Neutrophil (primary cell): ENCODE data around the gene ZP4.

Source experiments
- H3K27ac ChIP-seq: fragments of 200-600 bp; sonication (generic); 2 replicates; pipeline ENCODE4 v1.5.1; 2016; ENCODE audit warnings: mild to moderate bottlenecking, moderate library complexity
- H3K27me3 ChIP-seq: fragments of 200-600 bp; sonication (generic); 2 replicates; pipeline ENCODE4 v1.6.0; 2016; ENCODE audit warnings: mild to moderate bottlenecking
- H3K36me3 ChIP-seq: fragments of 200-600 bp; sonication (generic); 2 replicates; pipeline ENCODE4 v1.5.1; 2017
- H3K4me1 ChIP-seq, 2 experiments: fragments of 200-600 bp in 1 of 2; sonication (generic) in 1 of 2; 1 replicate in 1 of 2; 2 replicates in 1 of 2; pipeline versions ENCODE4 v1.5.1 to v1.6.1; 2013 to 2016; ENCODE audit warnings: low read depth in 1 of 2, low read length in 1 of 2, mild to moderate bottlenecking in 1 of 2, moderate library complexity in 1 of 2; ENCODE audit not compliant: control insufficient read depth in 1 of 2, insufficient read depth in 1 of 2
- H3K4me3 ChIP-seq, 2 experiments: fragments of 200-600 bp in 1 of 2; sonication (generic) in 1 of 2; 1 replicate in 1 of 2; 2 replicates in 1 of 2; pipeline ENCODE4 v1.5.1; 2013 to 2016; ENCODE audit warnings: low read depth in 1 of 2, low read length in 1 of 2, mild to moderate bottlenecking in 1 of 2, moderate library complexity in 1 of 2
- H3K9me3 ChIP-seq: fragments of 200-600 bp; sonication (generic); 2 replicates; pipeline ENCODE4 v1.5.1; 2016
- TF ChIP-seq, protein P1 (sequence below): fragments of 200-600 bp; sonication (generic); IDR thresholded peaks from 2 replicates; pipeline ENCODE4 v1.5.1; 2016; ENCODE audit warnings: antibody characterized with exemption

Gene ZP4

DNA sequence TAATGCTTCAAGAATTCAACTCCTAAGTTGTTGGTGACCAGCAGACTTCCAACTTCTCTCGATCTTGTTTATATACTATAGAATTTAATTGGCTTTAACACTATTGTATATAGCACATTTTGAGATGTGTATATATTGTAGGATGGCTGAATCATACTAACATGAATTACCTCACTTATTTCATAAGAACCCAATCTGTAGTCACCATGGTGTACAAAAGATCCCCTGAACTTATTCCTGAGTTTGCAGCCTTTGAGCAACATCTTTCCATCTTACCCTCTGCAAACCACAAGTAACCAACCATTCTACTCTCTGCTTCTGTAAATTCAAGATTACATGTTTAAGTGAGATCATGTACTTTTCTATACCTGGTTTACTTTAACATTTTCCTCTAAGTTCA lies 12.3 kb downstream of the ZP4 start:
- H3K4me1 ChIP-seq, result no peaks in the 10 kb centered on the region
- no peaks in the 10 kb centered on the region for H3K27me3 ChIP-seq
- H3K4me3 ChIP-seq, result no peak overlapping the region
- no peaks in the 10 kb centered on the region for H3K36me3 ChIP-seq
- H3K9me3 ChIP-seq, result no peaks in the 10 kb centered on the region
- no peak overlapping the region for H3K27ac ChIP-seq
- TF ChIP-seq, protein P1, sequence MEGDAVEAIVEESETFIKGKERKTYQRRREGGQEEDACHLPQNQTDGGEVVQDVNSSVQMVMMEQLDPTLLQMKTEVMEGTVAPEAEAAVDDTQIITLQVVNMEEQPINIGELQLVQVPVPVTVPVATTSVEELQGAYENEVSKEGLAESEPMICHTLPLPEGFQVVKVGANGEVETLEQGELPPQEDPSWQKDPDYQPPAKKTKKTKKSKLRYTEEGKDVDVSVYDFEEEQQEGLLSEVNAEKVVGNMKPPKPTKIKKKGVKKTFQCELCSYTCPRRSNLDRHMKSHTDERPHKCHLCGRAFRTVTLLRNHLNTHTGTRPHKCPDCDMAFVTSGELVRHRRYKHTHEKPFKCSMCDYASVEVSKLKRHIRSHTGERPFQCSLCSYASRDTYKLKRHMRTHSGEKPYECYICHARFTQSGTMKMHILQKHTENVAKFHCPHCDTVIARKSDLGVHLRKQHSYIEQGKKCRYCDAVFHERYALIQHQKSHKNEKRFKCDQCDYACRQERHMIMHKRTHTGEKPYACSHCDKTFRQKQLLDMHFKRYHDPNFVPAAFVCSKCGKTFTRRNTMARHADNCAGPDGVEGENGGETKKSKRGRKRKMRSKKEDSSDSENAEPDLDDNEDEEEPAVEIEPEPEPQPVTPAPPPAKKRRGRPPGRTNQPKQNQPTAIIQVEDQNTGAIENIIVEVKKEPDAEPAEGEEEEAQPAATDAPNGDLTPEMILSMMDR, result no peak

DNA sequence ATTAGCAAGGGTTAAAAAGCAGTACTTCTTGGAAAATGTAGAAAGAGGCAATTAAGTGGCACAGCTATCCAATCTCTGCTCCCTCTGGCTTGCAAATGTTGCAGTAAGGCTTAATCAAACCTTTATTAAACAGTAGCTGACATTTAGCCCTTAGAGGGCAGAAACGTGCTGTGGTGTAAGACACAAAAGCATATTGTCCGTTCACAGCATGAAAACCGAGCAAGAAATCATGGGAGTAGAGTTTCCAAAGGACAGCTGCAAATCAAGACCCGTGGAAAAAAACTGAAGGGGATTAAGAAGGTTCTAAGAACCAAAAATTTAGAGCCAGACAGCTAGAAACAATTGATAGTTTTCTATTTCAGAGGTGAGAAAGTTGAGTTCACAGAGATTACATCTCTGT lies 13.1 kb downstream of the ZP4 start:
- Histone ChIP-seq H3K36me3 (no peaks in the 10 kb centered on the region), H3K4me3 (no peak overlapping the region), H3K9me3 (no peaks in the 10 kb centered on the region), H3K4me1 (no peaks in the 10 kb centered on the region), H3K27ac (no peak overlapping the region), H3K27me3 (no peaks in the 10 kb centered on the region)
- TF ChIP-seq, protein P1, result no peak

DNA sequence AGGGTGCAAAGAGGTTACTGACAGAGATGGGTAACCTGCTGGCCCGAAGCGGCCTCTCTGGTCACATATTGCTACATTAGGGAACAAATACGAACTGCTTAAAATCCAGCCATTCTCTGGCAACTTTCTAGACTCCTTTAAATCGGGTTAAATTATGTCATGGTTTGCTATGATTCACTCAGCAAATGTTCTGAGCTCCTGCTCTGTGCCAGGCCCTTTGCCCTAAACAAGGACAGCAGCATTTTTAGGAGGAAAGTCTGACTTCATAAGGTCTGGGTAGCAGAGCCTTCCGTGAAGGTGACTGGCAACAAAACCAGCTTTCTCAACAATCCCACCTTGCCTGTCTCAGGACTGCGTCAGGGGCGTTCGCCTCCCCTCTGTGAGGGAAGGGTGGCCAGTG lies 15.4 kb downstream of the ZP4 start:
- H3K27ac ChIP-seq, result no peak overlapping the region
- TF ChIP-seq, protein P1, result no peak
- no peaks in the 10 kb centered on the region for H3K9me3 ChIP-seq
- no peaks in the 10 kb centered on the region for H3K4me1 ChIP-seq
- H3K4me3 ChIP-seq, result no peak overlapping the region
- H3K27me3 ChIP-seq, result no peaks in the 10 kb centered on the region
- no peaks in the 10 kb centered on the region for H3K36me3 ChIP-seq

DNA sequence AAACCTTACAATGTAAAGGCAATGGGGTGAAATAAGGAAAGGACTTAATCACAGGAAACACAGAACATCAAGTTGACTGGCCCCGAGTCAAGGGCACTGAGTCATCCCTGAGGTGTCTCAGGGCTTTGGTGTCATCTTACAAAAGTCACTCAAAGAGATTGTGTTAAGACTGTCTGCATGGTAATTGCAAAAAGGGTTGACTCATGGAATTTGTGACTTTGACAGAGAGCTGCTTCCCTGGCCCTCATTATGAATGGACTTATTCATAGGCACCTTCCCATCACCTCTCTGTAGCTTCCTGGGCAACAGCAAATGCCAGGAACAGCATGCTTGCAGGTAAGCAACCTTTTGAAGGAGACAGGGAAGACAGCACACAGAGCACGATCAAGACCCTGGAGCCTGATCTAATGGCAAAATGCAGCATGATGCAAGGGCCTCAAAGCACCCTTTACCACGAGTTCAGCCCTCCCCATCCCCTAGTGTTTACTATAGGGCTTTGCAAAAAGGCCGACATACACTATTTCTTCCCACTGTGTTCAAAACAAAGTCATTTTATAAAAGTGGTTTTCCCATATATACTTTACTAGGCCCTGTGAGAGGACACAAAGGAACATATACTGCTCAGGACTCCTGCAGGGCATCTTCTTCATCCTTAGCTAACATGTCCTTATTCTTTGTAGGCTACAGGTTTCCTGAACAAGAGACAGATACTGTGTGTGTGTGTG lies 17.1 kb downstream of the ZP4 start:
- Histone ChIP-seq H3K27me3 (no peaks in the 10 kb centered on the region), H3K4me3 (no peak overlapping the region), H3K9me3 (no peaks in the 10 kb centered on the region), H3K36me3 (no peaks in the 10 kb centered on the region), H3K27ac (no peak overlapping the region), H3K4me1 (no peaks in the 10 kb centered on the region)
- TF ChIP-seq, protein P1, result no peak

DNA sequence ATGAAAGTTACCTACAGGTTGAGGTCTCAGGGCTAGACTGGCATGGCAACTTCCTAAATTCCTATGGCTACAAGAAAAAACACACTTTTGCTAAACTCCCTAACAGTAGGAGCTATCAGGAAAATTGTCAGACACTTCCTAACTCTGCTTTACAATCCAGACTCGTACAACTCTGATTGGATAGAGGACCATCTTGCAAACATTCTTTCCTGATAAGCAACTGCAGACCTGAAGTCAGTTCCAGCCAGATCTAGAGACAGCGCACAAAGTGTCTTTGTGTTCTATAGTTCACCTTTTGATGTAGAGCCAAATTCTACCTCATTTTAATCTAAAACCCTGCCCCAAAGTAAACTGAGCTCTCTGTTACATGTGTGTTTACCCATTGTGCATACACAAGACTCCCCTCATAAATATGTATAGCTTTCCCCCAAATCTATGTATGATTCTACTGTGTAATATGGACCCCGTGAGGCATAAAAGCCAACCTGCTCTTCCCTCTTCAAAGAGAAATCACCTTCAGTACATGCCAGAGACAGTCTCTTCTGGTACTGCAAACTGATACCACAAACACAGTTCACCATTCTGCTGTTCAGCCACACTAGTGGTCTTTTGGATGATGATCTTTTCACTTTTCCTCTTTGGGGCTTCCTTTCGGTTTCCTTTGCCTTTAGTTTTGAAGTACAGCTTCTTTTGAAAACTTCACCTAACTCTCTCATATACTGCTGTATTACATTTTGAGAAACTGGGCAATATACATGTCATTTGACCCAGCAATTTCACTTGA lies 21.7 kb downstream of the ZP4 start:
- Histone ChIP-seq H3K9me3 (no peaks in the 10 kb centered on the region), H3K27ac (no peak overlapping the region), H3K4me3 (no peak overlapping the region), H3K4me1 (no peaks in the 10 kb centered on the region), H3K27me3 (no peaks in the 10 kb centered on the region), H3K36me3 (no peaks in the 10 kb centered on the region)
- TF ChIP-seq, protein P1, result no peak
